HG03196 (cell line): ENCODE measurements around the gene EHMT1.
"Not testable (repeated sequence)": the region's sequence is repeated elsewhere in the genome, so short reads cannot be mapped to it uniquely, and the experiment has no call there.

ENCODE experiments used
- ATAC-seq: cut with Tn5 transposase; IDR thresholded peaks from one replicate; pipeline ENCODE4 v1.9.1; 2021; ENCODE audit not compliant: unreplicated experiment

The EHMT1 gene

DNA sequence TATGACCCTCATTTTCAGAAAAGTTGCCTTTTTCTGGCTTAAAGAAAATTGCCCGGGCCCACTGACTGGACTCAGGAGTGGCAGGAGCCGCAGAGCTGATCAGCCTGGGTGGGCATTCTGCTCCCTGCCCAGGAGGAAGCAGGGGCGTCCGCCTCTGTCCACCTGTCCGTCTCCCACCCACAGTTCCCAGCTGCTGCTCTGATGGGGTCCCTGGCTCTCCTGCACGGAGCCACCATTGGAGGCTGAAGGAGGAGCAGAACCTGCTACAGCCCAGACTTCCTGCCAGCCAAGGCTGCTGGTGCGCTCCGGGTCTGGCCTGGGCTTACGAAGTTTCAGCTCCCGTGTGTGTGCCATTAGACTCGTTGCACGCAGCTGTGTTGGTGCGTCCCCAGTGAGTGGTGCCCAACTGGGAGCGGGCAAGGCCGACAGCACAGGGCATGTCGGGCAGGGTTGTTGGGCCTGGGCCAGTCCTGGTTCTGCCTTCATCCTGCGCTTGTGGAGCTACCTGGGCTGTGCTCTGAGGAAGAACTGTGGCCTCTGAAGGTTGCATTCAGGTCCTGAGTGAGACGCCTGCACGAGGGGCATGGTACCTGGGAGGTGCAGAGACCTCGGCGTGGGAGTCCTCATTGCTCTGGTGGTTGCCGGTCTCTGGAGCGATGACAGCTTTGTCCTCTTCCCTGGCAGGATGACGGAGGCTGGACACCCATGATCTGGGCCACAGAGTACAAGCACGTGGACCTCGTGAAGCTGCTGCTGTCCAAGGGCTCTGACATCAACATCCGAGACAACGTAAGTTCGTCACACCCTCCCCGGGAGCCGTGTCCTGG, 181.6 kb downstream of the EHMT1 start:
- ATAC-seq, result no peak

- no peak for ATAC-seq
Measured at GRCh38 chr9:137801023-137801319, 182.2 kb downstream of the EHMT1 start.

DNA sequence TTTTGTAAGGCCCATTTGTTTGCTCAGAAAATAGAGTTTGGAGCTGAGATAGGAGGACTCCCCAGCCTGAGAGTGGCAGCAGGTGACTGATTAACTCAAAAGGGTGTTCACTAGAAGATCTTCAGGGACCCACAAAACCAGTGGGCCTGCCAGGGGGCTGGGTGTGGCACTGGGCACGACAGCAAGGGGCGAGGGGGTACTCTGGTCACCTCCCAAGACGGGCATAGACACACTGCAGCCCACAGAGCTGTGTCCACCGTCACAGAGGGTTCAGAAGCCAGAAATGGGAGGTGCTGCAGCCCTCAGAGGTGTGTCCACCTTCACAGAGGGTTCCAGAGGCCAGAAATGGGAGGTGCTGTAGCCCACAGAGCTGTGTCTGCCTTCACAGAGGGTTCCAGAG, 183.2 kb downstream of the EHMT1 start:
- no peak for ATAC-seq

DNA sequence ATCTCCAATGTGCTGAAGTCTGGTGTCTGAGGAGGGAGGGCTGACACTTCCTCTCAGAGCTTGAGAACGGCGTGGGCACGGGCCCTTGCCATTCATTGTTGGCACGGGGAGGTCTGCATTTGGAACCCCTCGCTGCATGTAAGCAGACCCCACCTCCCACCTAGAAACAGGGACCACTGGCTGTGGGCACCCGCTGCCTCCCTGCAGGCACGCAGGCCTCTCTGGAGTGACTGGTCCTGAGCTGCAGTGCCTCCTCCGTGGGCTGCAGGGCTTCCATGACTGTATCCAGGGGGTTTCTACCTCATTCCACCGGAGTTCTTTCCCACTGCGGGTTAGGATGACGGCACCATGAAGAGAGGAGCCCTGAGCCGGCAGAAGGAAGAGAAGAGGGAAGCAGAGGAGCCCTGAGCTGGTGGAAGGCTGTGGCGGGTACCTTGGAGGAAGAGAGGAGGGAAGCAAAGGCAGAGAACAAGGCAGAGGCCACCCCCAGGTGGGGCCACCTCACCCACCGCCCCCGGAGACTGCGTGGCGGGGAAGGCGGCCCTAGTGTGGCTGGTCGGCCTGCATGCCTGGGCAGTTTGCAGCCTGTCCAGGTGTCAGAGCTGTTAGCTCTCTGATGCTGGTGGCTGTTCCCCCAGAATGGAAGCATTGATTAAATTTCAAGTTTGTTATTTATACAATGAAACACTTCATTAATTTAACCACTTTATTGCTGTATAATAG, 183.9 kb downstream of the EHMT1 start:
- ATAC-seq, result no peak

DNA sequence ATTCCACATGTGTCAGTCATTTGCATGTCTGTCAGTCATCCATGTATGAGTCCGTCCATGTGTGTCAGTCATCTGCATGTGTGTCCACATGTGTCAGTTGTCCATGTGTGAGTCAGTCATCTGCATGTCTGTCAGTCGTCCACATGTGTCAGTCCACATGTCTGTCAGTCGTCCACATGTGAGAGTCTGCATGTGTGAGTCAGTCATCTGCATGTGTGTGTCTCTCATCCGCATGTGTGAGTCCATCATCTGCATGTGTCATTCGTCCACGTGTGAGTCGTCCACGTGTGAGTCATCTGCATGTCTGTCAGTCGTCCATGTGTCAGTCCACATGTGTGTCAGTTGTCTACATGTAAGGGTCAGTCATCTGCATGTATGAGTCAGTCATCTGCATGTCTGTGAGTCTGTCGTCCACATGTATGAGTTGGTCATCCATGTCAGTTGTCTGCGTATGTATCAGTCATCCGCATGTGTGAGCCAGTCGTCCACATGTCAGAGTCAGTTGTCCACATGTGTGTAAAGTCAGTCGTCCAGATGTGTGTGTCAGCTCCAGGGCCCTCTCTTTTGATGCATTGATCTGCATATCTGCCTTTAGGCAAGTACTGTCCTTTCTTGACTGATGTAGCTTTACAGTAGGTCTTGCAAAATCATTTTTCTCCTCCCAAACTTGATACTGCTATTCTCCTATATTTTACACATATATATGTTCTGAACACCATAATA, 186.3 kb downstream of the EHMT1 start:
- ATAC-seq, result no peak

- ATAC-seq, result no peak
Measured at GRCh38 chr9:137807721-137808703, 189.2 kb downstream of the EHMT1 start.

DNA sequence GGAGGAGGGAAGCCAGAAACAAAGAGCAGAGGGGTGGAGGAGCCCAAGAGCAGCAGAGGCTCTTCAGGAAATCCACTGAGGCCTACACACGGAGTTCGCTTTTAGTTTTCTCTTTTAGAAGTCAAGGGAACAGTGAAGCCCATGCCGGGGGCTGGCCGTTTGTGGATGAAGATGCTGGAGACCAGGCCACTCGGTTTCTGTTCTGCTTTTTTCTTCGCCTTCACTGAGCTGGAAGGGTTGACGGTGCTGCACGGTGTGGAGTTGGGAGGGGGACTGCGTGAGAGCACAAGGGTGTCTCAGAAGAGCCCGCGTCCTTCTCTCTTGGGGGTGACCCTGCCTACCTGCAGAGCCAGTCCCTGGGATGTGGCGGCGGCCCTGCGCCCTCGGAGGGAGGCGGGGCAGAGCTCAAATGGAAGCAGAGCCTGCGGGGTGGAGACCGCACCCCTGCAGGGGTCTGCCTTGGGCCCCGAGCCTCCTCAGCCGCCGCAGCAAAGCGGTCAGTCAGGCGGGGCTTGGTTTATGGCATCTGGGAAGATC, 190.3 kb downstream of the EHMT1 start:
- ATAC-seq, result no peak

DNA sequence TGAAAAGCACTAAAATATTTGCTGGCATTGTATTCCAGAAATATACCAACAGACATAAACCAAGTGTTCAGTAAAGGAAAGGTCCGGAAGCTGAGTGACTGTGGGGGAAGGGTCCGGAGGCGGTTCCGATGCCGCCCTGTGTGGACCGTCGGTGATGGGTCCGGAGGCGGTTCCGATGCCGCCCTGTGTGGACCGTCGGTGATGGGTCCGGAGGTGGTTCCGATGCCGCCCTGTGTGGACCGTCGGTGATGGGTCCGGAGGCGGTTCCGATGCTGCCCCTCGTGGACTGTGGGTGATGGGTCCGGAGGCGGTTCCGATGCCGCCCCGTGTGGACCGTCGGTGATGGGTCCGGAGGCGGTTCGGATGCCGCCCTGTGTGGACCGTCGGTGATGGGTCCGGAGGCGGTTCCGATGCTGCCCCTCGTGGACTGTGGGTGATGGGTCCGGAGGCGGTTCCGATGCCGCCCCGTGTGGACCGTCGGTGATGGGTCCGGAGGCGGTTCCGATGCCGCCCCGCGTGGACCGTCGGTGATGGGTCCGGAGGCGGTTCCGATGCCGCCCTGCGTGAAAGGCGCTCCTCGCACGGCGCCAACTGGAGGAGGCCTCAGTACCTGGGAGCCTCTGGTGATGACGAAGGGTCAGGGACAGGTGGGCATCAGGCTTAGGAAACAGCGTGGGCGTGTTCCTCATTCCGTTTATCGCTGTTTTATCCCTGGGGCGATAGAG, 191.1 kb downstream of the EHMT1 start:
- not testable (repeated sequence) for ATAC-seq

DNA sequence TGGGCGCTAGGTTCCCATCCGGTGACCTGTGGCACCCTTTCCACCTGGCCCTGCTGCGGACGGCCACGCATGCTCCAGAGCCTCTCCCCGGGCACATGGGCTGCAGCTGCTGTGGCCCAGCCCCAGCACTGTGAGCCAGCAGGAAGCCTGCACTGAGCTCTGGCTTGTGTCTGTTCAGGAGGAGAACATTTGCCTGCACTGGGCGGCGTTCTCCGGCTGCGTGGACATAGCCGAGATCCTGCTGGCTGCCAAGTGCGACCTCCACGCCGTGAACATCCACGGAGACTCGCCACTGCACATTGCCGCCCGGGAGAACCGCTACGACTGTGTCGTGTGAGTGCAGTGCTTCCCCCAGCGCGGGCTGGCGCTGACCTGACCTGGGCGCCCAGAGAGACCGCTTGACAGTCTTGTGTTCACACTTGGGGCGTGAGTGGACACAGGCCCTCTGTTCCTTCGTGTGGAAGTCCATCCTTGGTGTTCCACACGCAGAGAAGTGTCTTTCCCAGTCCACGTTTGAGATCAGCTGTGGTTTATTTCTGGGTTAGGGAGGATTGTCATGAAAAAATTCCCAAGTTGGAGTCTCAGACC, 192.6 kb downstream of the EHMT1 start:
- no peak for ATAC-seq

- no peak for ATAC-seq
Measured at GRCh38 chr9:137812356-137813023, 193.7 kb downstream of the EHMT1 start.

DNA sequence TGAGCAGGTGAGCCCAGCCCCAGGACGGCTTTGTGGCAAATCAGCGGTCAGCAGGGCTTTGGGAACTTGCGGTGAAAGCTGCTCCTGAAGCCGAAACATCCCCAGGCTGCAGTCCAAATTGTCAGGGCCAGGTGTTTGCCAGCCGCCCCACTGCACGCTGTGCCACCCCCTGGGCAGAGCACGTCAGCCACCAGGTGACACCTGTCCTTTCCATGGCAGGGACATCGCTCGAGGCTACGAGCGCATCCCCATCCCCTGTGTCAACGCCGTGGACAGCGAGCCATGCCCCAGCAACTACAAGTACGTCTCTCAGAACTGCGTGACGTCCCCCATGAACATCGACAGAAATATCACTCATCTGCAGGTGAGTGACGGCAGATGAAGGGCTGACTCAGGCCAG, 194.4 kb downstream of the EHMT1 start:
- ATAC-seq, result no peak

DNA sequence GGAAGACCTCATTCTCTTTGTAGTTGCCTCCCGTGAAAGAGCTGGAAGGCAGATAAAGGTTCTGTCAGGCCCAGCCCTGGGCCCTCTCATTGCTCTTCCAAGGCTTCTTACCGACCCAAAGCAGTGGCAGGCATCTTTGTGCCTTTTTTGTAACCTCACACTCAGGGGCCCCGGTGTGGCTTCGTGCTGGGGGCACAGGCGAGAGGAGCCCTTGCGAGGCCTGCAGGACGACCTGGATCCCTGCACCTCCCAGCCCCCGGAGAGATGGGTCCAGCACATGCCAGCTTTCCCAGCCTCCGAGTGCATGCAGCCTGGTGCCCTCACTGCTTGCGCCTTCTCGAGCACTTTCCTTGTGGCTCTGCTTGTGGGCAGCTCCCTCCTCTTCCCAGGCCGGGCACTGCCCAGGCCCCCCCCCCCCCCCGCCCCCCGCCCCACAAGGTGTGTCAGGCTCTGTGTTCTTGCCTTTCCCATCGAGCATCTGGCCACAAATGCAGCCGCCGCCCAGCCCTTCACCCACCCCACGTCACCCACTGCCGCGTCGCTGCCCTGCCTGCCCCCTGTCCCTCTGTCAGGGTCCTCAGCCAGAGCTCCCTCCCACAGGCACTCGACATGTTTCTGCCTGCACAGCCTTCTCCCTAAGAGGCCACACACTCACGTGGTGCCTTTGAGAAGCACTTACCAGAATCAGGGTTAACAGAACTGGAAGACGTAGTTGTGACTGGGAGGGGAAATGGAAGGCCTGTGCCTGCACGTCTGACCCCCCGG, 195.0 kb downstream of the EHMT1 start:
- ATAC-seq, result no peak

GRCh38 chr9:137814436-137814835, 195.6 kb downstream of the EHMT1 start:
- no peak for ATAC-seq

GRCh38 chr9:137814841-137815240, 196.0 kb downstream of the EHMT1 start:
- ATAC-seq, result no peak

GRCh38 chr9:137815256-137816255, 196.8 kb downstream of the EHMT1 start:
- no peak for ATAC-seq

DNA sequence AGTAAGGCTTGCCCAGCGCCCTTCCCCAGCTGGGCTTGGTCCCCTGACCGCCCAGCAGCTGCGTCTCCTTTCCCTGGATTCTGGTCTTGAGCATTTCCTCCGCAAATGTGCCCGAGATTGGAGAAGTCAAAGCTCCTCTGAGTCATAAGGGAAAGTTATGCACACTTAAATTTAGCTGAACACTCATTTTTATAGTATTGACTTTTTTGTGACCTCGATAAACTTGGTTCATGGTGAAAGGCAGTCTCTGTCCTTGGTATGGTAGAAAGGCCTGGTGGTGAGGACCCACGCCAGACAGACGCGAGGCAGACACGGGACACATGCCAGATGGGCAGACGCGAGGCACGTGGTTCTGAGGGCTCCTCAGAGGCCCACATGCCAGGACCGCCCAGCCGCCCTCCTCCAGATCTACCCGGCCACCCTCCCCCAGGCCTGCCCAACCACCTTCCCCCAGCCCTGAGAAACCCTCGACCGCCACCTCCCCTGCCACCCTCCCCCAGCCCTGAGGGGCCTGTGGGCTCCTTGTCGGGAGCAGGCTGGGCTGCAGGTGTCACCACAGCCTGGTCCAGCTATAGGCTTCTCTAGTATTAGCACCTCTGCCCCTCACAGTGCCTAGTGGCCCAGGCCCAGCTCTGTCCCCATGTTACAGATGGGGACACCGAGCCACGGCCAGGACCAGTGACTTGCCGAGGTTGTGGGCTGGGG, 197.9 kb downstream of the EHMT1 start:
- ATAC-seq, result no peak
